Fibroblast of skin of left biceps (primary cell): Measurements from ENCODE around the gene CT45A6.
"Not testable (repeated sequence)": the region's sequence is repeated elsewhere in the genome, so short reads cannot be mapped to it uniquely, and the experiment has no call there.

Source experiments
- DNase-seq, 2 experiments: peaks; one replicate each; pipeline ENCODE4 v3.0.0-alpha.2; 2013; ENCODE audit warnings: low read depth in 2 of 2

Gene CT45A6, protein sequence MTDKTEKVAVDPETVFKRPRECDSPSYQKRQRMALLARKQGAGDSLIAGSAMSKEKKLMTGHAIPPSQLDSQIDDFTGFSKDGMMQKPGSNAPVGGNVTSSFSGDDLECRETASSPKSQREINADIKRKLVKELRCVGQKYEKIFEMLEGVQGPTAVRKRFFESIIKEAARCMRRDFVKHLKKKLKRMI

DNA sequence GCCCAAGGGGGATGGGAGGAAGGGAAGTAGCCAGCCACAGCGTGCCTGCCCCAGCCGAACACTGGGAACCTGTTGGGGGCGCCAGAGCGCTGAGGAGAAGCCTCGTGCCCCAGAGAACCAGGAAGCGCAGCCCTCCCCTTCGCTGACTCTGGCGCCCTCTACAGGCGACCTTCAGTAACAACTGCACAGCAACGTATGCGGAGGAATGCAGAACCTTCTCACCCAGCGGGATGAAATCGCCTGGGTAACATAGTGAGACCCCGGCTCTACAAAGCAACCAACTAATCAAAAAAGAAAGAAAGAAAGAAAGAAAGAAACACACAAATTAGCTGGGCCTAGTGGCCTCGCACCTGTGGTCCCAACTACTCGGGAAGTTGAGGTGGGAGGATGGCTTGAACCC is at the start of gene CT45A6:
CT45A6 (minus strand) TSS at position 101 of the 400 bp plus-strand sequence. CDS start 3,794 bp downstream, outside the sequence.
- DNase-seq, result not testable (repeated sequence)

DNA sequence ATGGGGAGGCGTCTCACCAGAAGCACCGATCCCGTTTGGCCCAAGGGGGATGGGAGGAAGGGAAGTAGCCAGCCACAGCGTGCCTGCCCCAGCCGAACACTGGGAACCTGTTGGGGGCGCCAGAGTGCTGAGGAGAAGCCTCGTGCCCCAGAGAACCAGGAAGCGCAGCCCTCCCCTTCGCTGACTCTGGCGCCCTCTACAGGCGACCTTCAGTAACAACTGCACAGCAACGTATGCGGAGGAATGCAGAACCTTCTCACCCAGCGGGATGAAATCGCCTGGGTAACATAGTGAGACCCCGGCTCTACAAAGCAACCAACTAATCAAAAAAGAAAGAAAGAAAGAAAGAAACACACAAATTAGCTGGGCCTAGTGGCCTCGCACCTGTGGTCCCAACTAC is 34.6 kb upstream of the CT45A6 start, which contains the start of gene CT45A7:
CT45A7 (minus strand) TSS at position 101 of the 400 bp plus-strand sequence. CDS start 3,747 bp downstream, outside the sequence.
- not testable (repeated sequence) for DNase-seq

DNA sequence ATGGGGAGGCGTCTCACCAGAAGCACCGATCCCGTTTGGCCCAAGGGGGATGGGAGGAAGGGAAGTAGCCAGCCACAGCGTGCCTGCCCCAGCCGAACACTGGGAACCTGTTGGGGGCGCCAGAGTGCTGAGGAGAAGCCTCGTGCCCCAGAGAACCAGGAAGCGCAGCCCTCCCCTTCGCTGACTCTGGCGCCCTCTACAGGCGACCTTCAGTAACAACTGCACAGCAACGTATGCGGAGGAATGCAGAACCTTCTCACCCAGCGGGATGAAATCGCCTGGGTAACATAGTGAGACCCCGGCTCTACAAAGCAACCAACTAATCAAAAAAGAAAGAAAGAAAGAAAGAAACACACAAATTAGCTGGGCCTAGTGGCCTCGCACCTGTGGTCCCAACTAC is 17.3 kb upstream of the CT45A6 start, which contains the start of gene CT45A2:
CT45A2 (minus strand) TSS at position 101 of the 400 bp plus-strand sequence. CDS start 3,747 bp downstream, outside the sequence.
- DNase-seq, result not testable (repeated sequence)

DNA sequence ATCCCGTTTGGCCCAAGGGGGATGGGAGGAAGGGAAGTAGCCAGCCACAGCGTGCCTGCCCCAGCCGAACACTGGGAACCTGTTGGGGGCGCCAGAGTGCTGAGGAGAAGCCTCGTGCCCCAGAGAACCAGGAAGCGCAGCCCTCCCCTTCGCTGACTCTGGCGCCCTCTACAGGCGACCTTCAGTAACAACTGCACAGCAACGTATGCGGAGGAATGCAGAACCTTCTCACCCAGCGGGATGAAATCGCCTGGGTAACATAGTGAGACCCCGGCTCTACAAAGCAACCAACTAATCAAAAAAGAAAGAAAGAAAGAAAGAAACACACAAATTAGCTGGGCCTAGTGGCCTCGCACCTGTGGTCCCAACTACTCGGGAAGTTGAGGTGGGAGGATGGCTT is 17.2 kb downstream of the CT45A6 start, which contains the start of gene CT45A5:
CT45A5 (minus strand) TSS at position 101 of the 400 bp plus-strand sequence. CDS start 3,774 bp downstream, outside the sequence.
- not testable (repeated sequence) for DNase-seq

DNA sequence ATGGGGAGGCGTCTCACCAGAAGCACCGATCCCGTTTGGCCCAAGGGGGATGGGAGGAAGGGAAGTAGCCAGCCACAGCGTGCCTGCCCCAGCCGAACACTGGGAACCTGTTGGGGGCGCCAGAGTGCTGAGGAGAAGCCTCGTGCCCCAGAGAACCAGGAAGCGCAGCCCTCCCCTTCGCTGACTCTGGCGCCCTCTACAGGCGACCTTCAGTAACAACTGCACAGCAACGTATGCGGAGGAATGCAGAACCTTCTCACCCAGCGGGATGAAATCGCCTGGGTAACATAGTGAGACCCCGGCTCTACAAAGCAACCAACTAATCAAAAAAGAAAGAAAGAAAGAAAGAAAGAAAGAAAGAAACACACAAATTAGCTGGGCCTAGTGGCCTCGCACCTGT is 34.5 kb downstream of the CT45A6 start, which contains the start of gene CT45A3:
CT45A3 (minus strand) TSS at position 101 of the 400 bp plus-strand sequence. CDS start 3,747 bp downstream, outside the sequence.
- DNase-seq, result not testable (repeated sequence)

DNA sequence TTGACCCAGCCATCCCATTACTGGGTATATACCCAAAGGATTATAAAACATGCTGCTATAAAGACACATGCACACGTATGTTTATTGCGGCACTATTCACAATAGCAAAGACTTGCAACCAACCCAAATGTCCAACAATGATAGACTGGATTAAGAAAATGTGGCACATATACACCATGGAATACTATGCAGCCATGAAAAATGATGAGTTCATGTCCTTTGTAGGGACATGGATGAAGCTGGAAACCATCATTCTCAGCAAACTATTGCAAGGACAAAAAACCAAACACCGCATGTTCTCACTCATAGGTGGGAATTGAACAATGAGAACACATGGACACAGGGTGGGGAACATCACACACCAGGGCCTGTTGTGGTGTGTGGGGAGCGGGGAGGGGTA is 57.8 kb downstream of the CT45A6 start:
- not testable (repeated sequence) for DNase-seq
